BE2C (cell line): ENCODE results near the gene KCNA2.

Experiments
- DNase-seq: peaks from one replicate; pipeline ENCODE4 v3.0.0-alpha.2; 2020
- H3K27me3 ChIP-seq: fragments of 250-450 bp; sonication (Bioruptor Pico); 2 replicates; pipeline ENCODE4 v1.5.1; 2020; ENCODE audit warnings: mild to moderate bottlenecking
- H3K36me3 ChIP-seq: fragments of 250-450 bp; sonication (Bioruptor Pico); 2 replicates; pipeline ENCODE4 v1.5.1; 2020; ENCODE audit warnings: mild to moderate bottlenecking
- H3K4me1 ChIP-seq: fragments of 250-450 bp; sonication (Bioruptor Pico); 2 replicates; pipeline ENCODE4 v1.5.1; 2020
- H3K4me3 ChIP-seq: 2 replicates; pipeline ENCODE4 v1.5.1; 2011; ENCODE audit warnings: low read depth, low read length
- H3K9me3 ChIP-seq: fragments of 250-450 bp; sonication (Bioruptor Pico); 2 replicates; pipeline ENCODE4 v1.5.1; 2020
- TF ChIP-seq, protein P1 (sequence below): IDR thresholded peaks from 2 replicates; pipeline ENCODE4 v1.5.1; 2012; ENCODE audit warnings: mild to moderate bottlenecking, low read depth, low read length

Gene KCNA2

DNA sequence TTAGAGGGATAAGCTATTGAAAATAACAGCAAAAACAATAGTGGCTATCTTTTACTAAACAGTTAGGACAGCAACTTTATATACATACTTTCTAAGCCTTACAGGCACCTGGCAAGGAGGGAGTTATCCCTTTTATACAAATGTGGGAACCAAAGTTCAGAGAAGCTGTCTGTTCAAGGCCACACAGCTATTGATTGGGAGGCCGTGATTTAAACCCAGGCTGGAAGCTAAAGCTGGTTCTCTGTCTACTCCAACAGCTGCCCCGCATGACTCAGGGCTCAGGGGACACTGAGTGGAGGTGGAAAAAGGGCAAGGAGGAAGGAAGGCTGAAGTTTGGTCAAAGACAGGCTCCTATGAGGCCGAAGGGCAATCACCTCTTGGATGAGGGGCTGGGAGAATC is 26.7 kb downstream of the KCNA2 start:
- TF ChIP-seq, protein P1, sequence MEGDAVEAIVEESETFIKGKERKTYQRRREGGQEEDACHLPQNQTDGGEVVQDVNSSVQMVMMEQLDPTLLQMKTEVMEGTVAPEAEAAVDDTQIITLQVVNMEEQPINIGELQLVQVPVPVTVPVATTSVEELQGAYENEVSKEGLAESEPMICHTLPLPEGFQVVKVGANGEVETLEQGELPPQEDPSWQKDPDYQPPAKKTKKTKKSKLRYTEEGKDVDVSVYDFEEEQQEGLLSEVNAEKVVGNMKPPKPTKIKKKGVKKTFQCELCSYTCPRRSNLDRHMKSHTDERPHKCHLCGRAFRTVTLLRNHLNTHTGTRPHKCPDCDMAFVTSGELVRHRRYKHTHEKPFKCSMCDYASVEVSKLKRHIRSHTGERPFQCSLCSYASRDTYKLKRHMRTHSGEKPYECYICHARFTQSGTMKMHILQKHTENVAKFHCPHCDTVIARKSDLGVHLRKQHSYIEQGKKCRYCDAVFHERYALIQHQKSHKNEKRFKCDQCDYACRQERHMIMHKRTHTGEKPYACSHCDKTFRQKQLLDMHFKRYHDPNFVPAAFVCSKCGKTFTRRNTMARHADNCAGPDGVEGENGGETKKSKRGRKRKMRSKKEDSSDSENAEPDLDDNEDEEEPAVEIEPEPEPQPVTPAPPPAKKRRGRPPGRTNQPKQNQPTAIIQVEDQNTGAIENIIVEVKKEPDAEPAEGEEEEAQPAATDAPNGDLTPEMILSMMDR, result no peak
- no peaks in the 10 kb centered on the region for H3K9me3 ChIP-seq
- H3K27me3 ChIP-seq, result peaks cover 4% of the 10 kb centered on the region; the same call in 1 of the 2 replicates
- no peaks in the 10 kb centered on the region for H3K4me1 ChIP-seq
- DNase-seq, result no peak
- H3K36me3 ChIP-seq, result no peaks in the 10 kb centered on the region
- no peak overlapping the region for H3K4me3 ChIP-seq

DNA sequence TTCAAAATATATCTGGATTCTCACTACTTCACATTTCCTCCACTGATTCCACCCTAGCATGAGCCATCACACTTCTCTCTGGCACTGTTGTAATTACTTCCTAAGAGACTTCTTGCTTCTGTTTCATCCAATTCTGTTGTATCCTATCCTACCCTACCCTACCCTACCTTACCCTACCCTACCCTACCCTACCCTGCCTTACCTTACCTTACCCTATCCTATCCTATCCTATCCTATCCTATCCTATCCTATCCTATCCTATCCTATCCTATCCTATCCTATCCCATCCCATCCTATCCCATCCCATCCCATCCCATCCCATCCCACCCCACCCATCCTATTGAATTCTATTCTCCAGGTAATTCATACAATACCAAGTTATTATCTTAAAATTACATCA is 29.7 kb downstream of the KCNA2 start:
- no peak overlapping the region for H3K4me3 ChIP-seq
- H3K4me1 ChIP-seq, result no peaks in the 10 kb centered on the region
- peaks cover 4% of the 10 kb centered on the region; the same call in 1 of the 2 replicates for H3K27me3 ChIP-seq
- H3K36me3 ChIP-seq, result no peaks in the 10 kb centered on the region
- no peaks in the 10 kb centered on the region for H3K9me3 ChIP-seq
- DNase-seq, result no peak
- TF ChIP-seq, protein P1, result no peak

DNA sequence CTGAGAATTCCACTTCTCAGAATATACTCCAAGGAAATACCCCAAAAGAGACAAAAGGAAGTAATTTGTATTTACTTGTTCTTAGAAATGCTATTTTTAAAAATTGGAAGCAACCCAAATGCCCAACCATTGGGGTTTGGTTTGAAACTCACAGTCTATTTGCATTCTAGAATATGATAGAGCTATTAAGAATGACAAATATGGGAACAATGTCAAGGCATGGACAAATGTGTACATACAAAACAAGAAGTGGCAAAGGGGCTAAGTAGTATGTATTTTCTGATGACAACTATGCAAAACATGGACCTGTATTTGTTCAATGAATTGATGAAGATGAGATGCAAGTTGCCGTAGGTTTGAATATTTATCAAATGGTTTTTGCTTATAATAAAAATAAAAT is 32.8 kb downstream of the KCNA2 start:
- H3K27me3 ChIP-seq, result peaks cover 13% of the 10 kb centered on the region
- TF ChIP-seq, protein P1, result no peak
- no peak for DNase-seq
- no peaks in the 10 kb centered on the region for H3K4me1 ChIP-seq
- H3K9me3 ChIP-seq, result no peaks in the 10 kb centered on the region
- no peak overlapping the region for H3K4me3 ChIP-seq
- no peaks in the 10 kb centered on the region for H3K36me3 ChIP-seq

DNA sequence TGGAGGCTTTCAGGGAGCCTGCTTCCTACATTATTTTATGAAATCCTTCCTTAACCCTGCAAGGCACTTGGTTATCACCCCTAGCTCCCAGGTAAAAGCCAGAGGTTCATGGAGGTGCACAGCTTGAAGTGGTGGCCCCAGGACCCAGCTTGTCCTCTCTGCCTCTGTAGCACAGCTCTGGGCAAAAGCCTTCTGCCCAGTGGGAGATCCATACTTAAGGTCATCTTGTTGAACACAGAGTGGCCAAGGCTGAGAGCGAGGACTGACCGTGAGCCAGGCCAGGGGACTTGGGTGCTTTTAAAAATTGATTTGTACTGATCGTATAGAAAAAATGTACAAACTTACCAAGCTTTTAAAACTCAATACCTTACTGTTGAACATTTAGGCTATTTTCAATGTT is 33.4 kb downstream of the KCNA2 start:
- H3K27me3 ChIP-seq, result peaks cover 13% of the 10 kb centered on the region

DNA sequence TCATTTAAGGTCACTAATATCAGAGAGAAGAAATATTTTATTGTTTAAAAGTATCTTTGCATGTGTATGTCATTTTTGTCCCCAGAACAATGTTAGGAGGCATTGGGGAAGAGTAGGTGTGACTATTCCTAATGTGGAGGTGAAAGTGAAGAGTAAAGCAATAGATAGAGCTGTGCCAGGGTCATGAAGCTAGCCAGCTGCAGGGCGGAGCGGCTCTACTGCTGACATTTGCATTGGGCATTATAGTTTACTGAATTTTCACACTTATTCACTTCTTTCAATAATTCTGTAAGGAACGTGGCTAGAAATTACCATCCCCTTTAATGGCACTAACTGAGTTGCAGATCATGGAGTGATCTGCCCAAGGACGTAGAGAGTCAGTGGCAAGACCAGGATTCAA is 35.3 kb downstream of the KCNA2 start:
- H3K27me3 ChIP-seq, result peaks cover 12% of the 10 kb centered on the region
- TF ChIP-seq, protein P1, result no peak
- no peaks in the 10 kb centered on the region for H3K36me3 ChIP-seq
- H3K4me3 ChIP-seq, result no peak overlapping the region
- DNase-seq, result no peak
- no peaks in the 10 kb centered on the region for H3K9me3 ChIP-seq
- H3K4me1 ChIP-seq, result no peaks in the 10 kb centered on the region

More for the DNA sequence above, 33.4 kb downstream of the KCNA2 start:
- TF ChIP-seq, protein P1, result no peak
- no peak for DNase-seq
- no peak overlapping the region for H3K4me3 ChIP-seq
- no peaks in the 10 kb centered on the region for H3K4me1 ChIP-seq
- H3K36me3 ChIP-seq, result no peaks in the 10 kb centered on the region
- H3K9me3 ChIP-seq, result no peaks in the 10 kb centered on the region

DNA sequence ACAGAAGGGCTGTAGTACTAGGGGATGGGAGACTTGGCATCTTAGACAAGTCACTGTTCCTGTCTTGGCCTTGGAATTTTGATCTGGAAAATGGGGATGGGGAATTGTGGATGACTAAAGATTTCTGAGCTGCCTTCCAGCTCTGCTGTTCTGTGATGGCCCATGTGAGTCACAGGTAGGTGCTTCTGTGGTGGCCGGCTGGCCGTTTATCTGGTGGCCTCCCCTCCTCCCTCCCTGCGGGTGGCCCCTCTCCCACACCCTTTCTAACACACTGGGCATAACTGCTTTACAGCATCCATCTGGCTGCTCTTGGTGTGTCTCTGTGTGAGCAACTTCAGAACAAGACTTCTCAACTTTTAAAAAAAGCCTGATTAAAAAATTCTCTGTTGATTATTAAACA is 35.9 kb downstream of the KCNA2 start:
- TF ChIP-seq, protein P1, result no peak
- H3K9me3 ChIP-seq, result no peaks in the 10 kb centered on the region
- H3K4me1 ChIP-seq, result no peaks in the 10 kb centered on the region
- H3K4me3 ChIP-seq, result no peak overlapping the region
- no peak for DNase-seq
- peaks cover 9% of the 10 kb centered on the region for H3K27me3 ChIP-seq
- no peaks in the 10 kb centered on the region for H3K36me3 ChIP-seq
